Gastrocnemius medialis (tissue), 4 donors: ENCODE results near the gene SLC24A4.

Source experiments
- POLR2A ChIP-seq, 2 donors: fragments of 450-650 bp; IDR thresholded peaks; one replicate each; pipeline ENCODE4 v1.6.1; 2017; ENCODE audit warnings: antibody characterized with exemption in 2 of 2, mild to moderate bottlenecking in 2 of 2, moderate library complexity in 2 of 2
- TF ChIP-seq, protein P1 (sequence below), 5 experiments: fragments of 450-650 bp in 3 of 5; fragments of 200-600 bp in 2 of 5; sonication (generic) in 2 of 5; IDR thresholded peaks in 4 of 5; conservative IDR thresholded peaks in 1 of 5; 1 replicate in 4 of 5; 2 replicates in 1 of 5; pipeline ENCODE4 v1.5.1; 2016 to 2019; ENCODE audit warnings: antibody characterized with exemption in 5 of 5, mild to moderate bottlenecking in 3 of 5, moderate library complexity in 3 of 5

DNA sequence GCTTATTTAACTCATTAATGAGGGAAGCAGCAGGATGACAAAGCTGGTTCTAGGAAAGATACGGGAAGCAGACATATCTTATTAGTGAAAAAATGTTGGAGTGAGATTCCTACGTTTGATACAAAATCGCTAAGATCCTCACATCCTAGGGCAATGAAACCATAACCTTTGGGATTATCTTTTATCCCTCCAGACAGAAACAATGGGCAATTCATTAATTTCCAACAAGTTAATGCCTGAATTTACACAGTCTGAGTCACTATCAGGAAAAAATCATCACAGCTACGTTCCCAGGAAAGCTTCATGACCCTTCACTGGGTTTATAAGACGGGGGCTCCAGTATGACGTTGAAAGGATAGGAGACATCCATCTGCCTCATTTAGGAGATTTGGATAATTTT lies 45.0 kb downstream of the SLC24A4 start:
- no peak for TF ChIP-seq POLR2A (IDR thresholded peaks at IDR 0.05)
- TF ChIP-seq, protein P1, sequence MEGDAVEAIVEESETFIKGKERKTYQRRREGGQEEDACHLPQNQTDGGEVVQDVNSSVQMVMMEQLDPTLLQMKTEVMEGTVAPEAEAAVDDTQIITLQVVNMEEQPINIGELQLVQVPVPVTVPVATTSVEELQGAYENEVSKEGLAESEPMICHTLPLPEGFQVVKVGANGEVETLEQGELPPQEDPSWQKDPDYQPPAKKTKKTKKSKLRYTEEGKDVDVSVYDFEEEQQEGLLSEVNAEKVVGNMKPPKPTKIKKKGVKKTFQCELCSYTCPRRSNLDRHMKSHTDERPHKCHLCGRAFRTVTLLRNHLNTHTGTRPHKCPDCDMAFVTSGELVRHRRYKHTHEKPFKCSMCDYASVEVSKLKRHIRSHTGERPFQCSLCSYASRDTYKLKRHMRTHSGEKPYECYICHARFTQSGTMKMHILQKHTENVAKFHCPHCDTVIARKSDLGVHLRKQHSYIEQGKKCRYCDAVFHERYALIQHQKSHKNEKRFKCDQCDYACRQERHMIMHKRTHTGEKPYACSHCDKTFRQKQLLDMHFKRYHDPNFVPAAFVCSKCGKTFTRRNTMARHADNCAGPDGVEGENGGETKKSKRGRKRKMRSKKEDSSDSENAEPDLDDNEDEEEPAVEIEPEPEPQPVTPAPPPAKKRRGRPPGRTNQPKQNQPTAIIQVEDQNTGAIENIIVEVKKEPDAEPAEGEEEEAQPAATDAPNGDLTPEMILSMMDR (IDR thresholded peaks at IDR 0.05 in 4 of 5, conservative IDR thresholded peaks at IDR 0.05 in 1 of 5) = no peak
